PFSK-1 (cell line): ENCODE measurements around the gene IDH3B.

Experiments
- FOXP2 ChIP-seq: optimal IDR thresholded peaks from 2 replicates; pipeline ENCODE3; 2011; ENCODE audit warnings: borderline replicate concordance, control low read depth, inconsistent platforms; ENCODE audit not compliant: insufficient read depth; ENCODE audit errors: extremely low read length, extremely low read depth
- POLR2AphosphoS5 ChIP-seq: IDR thresholded peaks from 2 replicates; pipeline ENCODE4 v1.6.1; 2012; ENCODE audit warnings: low read depth, mild to moderate bottlenecking, control low read depth, low read length, moderate library complexity
- REST ChIP-seq, 2 experiments: IDR thresholded peaks; 2 replicates each; pipeline versions ENCODE4 v1.6.1 to v1.8.0; 2011 to 2012; ENCODE audit warnings: low read depth in 2 of 2, low read length in 2 of 2, control low read depth in 1 of 2, inconsistent platforms in 1 of 2, mild to moderate bottlenecking in 1 of 2, moderate library complexity in 1 of 2; ENCODE audit not compliant: insufficient read depth in 1 of 2
- SIN3A ChIP-seq: IDR thresholded peaks from 2 replicates; pipeline ENCODE4 v1.6.1; 2012; ENCODE audit warnings: mild to moderate bottlenecking, low read length, moderate library complexity, borderline replicate concordance; ENCODE audit not compliant: insufficient read depth
- TAF1 ChIP-seq: IDR thresholded peaks from 2 replicates; pipeline ENCODE4 v1.6.1; 2012; ENCODE audit warnings: low read length, control low read depth, borderline replicate concordance; ENCODE audit not compliant: insufficient read depth

Gene IDH3B

GRCh38 chr20:2654831-2655230 lies 9.2 kb downstream of the IDH3B start:
- TF ChIP-seq SIN3A (no peak), REST (IDR thresholded peaks at IDR 0.05; ENCODE audit: insufficient read depth in 1 of 2, low read depth in 2 of 2, low read length in 2 of 2) (no peak), FOXP2 (no peak), TAF1 (no peak), POLR2AphosphoS5 (no peak)

DNA sequence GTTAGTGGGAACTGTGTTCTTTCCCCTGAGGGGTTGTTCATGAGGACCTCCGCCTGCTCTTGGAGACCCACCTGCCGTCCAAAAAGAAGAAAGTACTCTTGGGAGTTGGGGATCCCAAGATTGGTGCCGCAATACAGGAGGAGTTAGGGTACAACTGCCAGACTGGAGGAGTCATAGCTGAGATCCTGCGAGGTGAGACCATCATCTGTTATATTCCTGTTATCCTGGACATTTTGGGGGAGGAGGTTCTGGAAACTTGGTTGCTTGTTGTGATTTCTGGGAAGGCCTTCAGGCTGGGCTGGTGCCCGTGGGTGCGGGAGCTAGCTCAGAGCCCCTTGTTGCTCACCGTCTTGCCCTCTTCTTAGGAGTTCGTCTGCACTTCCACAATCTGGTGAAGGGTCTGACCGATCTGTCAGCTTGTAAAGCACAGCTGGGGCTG lies 9.6 kb downstream of the IDH3B start:
- no peak for TF ChIP-seq REST (IDR thresholded peaks at IDR 0.05; ENCODE audit: insufficient read depth in 1 of 2, low read depth in 2 of 2, low read length in 2 of 2)
- no peak for TF ChIP-seq TAF1
- no peak for TF ChIP-seq FOXP2
- no peak for TF ChIP-seq POLR2AphosphoS5
- no peak for TF ChIP-seq SIN3A

- no peak for TF ChIP-seq REST (IDR thresholded peaks at IDR 0.05; ENCODE audit: insufficient read depth in 1 of 2, low read depth in 2 of 2, low read length in 2 of 2)
- TF ChIP-seq POLR2AphosphoS5, result no peak
Measured at GRCh38 chr20:2653556-2654383, 10.2 kb downstream of the IDH3B start.

DNA sequence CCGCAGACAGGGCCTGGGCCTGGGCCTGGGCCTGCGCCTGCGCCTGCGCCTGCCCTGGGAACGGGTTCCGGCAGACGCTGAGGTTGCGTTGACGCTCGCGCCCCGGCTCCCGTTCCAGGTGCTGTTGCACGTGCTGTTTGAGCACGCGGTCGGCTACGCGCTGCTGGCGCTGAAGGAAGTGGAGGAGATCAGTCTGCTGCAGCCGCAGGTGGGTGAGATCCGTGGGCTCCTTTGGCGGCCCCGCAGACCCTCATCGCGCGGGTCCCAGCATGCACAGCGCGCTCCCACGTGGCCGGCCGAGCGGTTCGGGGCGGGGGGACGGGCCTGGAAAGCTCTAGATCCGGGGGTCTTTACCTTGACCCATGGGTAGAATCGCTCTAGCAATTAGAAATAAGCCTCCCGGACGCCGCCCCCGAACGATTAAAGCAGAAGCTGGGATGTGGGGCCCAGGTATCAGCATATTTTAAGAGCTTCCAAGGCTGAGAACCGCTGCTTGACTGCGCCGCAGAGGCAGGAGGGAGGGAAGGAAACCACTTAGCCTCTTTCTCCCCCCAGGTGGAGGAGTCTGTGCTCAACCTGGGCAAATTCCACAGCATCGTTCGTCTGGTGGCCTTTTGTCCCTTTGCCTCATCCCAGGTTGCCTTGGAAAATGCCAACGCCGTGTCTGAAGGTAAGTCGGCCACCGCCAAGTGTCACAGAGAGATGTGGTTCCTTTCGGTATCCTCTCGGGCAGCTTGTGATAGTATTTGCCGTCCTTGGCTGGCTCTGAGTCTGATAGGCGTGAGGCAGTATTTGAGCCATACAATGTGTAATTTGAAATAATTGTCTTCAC lies 11.1 kb downstream of the IDH3B start:
- TF ChIP-seq POLR2AphosphoS5 (peak; percentile 10; the same call in 1 of the 2 replicates), FOXP2 (no peak), SIN3A (no peak), TAF1 (no peak), REST (IDR thresholded peaks at IDR 0.05; ENCODE audit: insufficient read depth in 1 of 2, low read depth in 2 of 2, low read length in 2 of 2) (no peak)
